HepG2 (cell line): ENCODE measurements around the gene YBX2. TPM values are rescaled to one million over a fixed set of nuclear protein-coding genes. Genes with fewer than 3 reads are reported as not detected.

Experiments used
- BATF2 ChIP-seq: sonication (generic); formaldehyde crosslinking; IDR thresholded peaks from 2 replicates; pipeline ENCODE4 v1.8.0; 2022; ENCODE audit warnings: mild to moderate bottlenecking, missing genetic modification reagents, moderate library complexity
- HDAC1 ChIP-seq: sonication (generic); formaldehyde crosslinking; IDR thresholded peaks from 2 replicates; pipeline ENCODE4 v1.5.1; 2020; ENCODE audit warnings: mild to moderate bottlenecking, missing genetic modification reagents
- JUNB ChIP-seq: sonication (generic); formaldehyde crosslinking; IDR thresholded peaks from 2 replicates; pipeline ENCODE4 v1.8.0; 2022; ENCODE audit warnings: missing genetic modification reagents, mild to moderate bottlenecking, borderline replicate concordance
- KDM2A ChIP-seq: sonication (generic); formaldehyde crosslinking; IDR thresholded peaks from 2 replicates; pipeline ENCODE4 v1.4.0; 2020; ENCODE audit warnings: low read depth, missing genetic modification reagents, borderline replicate concordance
- MAX ChIP-seq: IDR thresholded peaks from 2 replicates; pipeline ENCODE4 v1.6.1; 2012; ENCODE audit warnings: inconsistent platforms
- MXD4 ChIP-seq: IDR thresholded peaks from 2 replicates; pipeline ENCODE4 v1.6.1; 2016; ENCODE audit warnings: mild to moderate bottlenecking, missing biosample characterization, missing genetic modification reagents
- NCOA2 ChIP-seq: sonication (generic); formaldehyde crosslinking; IDR thresholded peaks from 2 replicates; pipeline ENCODE4 v1.8.0; 2022; ENCODE audit warnings: inconsistent platforms
- NR3C1 ChIP-seq: sonication (generic); formaldehyde crosslinking; IDR thresholded peaks from 2 replicates; pipeline ENCODE4 v1.4.0; 2020; ENCODE audit warnings: missing genetic modification reagents
- PHF20 ChIP-seq: sonication (generic); formaldehyde crosslinking; IDR thresholded peaks from 2 replicates; pipeline ENCODE4 v1.5.0; 2020; ENCODE audit warnings: mild to moderate bottlenecking, missing genetic modification reagents
- POGZ ChIP-seq: sonication (generic); formaldehyde crosslinking; IDR thresholded peaks from 2 replicates; pipeline ENCODE4 v1.4.0; 2020; ENCODE audit warnings: mild to moderate bottlenecking, missing genetic modification reagents
- RNF2 ChIP-seq: fragments of 450-650 bp; conservative IDR thresholded peaks from 2 replicates; pipeline ENCODE4 v1.6.1; 2016; ENCODE audit warnings: low read depth
- SIN3A ChIP-seq: IDR thresholded peaks from 2 replicates; pipeline ENCODE4 v1.6.1; 2011; ENCODE audit warnings: low read depth, mild to moderate bottlenecking, control low read depth, low read length, borderline replicate concordance
- SNAPC4 ChIP-seq: sonication (generic); formaldehyde crosslinking; IDR thresholded peaks from 2 replicates; pipeline ENCODE4 v1.4.0; 2020; ENCODE audit warnings: mild to moderate bottlenecking, missing genetic modification reagents
- SP1 ChIP-seq, 2 experiments: fragments of 450-650 bp in 1 of 2; sonication (generic) in 1 of 2; formaldehyde crosslinking in 1 of 2; IDR thresholded peaks; 2 replicates each; pipeline versions ENCODE4 v1.4.0 to v1.6.1; 2016 to 2020; ENCODE audit warnings: missing genetic modification reagents in 1 of 2
- SP5 ChIP-seq: IDR thresholded peaks from 2 replicates; pipeline ENCODE4 v1.6.1; 2016; ENCODE audit warnings: low read depth, borderline replicate concordance
- TFAP4 ChIP-seq: sonication (generic); IDR thresholded peaks from 2 replicates; pipeline ENCODE4 v1.6.1; 2016; ENCODE audit warnings: low read depth, borderline replicate concordance
- ZBTB38 ChIP-seq: sonication (generic); formaldehyde crosslinking; IDR thresholded peaks from 2 replicates; pipeline ENCODE4 v1.5.1; 2020; ENCODE audit warnings: mild to moderate bottlenecking, missing genetic modification reagents
- ZBTB7B ChIP-seq: sonication (generic); formaldehyde crosslinking; IDR thresholded peaks from 2 replicates; pipeline ENCODE4 v1.4.0; 2020; ENCODE audit warnings: missing genetic modification reagents
- ZNF12 ChIP-seq: sonication (generic); formaldehyde crosslinking; IDR thresholded peaks from 2 replicates; pipeline ENCODE4 v1.5.0; 2020; ENCODE audit warnings: missing genetic modification reagents
- ZNF20 ChIP-seq: sonication (generic); formaldehyde crosslinking; IDR thresholded peaks from 2 replicates; pipeline ENCODE4 v1.4.0; 2020; ENCODE audit warnings: mild to moderate bottlenecking, moderate library complexity, missing genetic modification reagents
- ZNF501 ChIP-seq: sonication (generic); formaldehyde crosslinking; IDR thresholded peaks from 2 replicates; pipeline ENCODE4 v1.5.1; 2020; ENCODE audit warnings: mild to moderate bottlenecking, moderate library complexity, missing genetic modification reagents
- ZNF597 ChIP-seq: sonication (generic); formaldehyde crosslinking; IDR thresholded peaks from 2 replicates; pipeline ENCODE4 v1.5.0; 2020; ENCODE audit warnings: missing genetic modification reagents
- ZNF616 ChIP-seq: sonication (generic); formaldehyde crosslinking; IDR thresholded peaks from 2 replicates; pipeline ENCODE4 v1.5.0; 2020; ENCODE audit warnings: low read depth, mild to moderate bottlenecking, missing genetic modification reagents
- ZNF672 ChIP-seq: sonication (generic); formaldehyde crosslinking; IDR thresholded peaks from 2 replicates; pipeline ENCODE4 v1.8.1; 2022; ENCODE audit warnings: missing genetic modification reagents
- polyA plus RNA-seq, 8 experiments: library from polyadenylated mRNA; depleted of rRNA in 3 of 8; stranded (reverse) in 7 of 8; unstranded in 1 of 8; fragments of >200 nt; fragmentation: Illumina TruSeq in 4 of 8; extraction: Trizol in 4 of 8; gene quantifications; 2 replicates each; pipeline versions ENCODE4 v1.2.1 to v1.2.3, GENCODE V29; 2011 to 2016; ENCODE audit warnings: low read depth in 4 of 8, missing spikeins in 1 of 8, mixed read lengths in 1 of 8; ENCODE audit not compliant: insufficient read depth in 1 of 8
- total RNA-seq, 5 experiments: library from RNA; depleted of rRNA; stranded (reverse); fragments of >200 nt; fragmentation: Illumina TruSeq; extraction: Trizol; gene quantifications; 2 replicates each; pipeline ENCODE4 v1.2.3, GENCODE V29; 2016; ENCODE audit warnings: low read depth in 1 of 5

YBX2 gene
- total and polyA plus RNA-seq, 2 of the 13 experiments (the other 11 are each of a cell fraction or from before 2014, with no cell fraction given) = 0.12 to 0.22 TPM

GRCh38 chr17:7329374-7329996, 35.0 kb upstream of the YBX2 start (continued):
- TF ChIP-seq MAX = peak; percentile 52; the same call in 1 of the 2 replicates
- TF ChIP-seq ZNF616 (CRISPR knock-in tag) = no peak
- TF ChIP-seq PHF20 (CRISPR knock-in tag) = peak; percentile 90
- TF ChIP-seq SP1 (IDR thresholded peaks at IDR 0.05) = no peak
- peak; percentile 89 for TF ChIP-seq SP1 (CRISPR knock-in tag; IDR thresholded peaks at IDR 0.05)
- no peak; the same call in 1 of the 2 replicates for TF ChIP-seq ZBTB38 (CRISPR knock-in tag)
- TF ChIP-seq POGZ (CRISPR knock-in tag) = 0 out of 2 replicates have a peak, but pooled peaks have one; percentile 36
- TF ChIP-seq SIN3A = peak; percentile 68; the same call in 1 of the 2 replicates
- TF ChIP-seq BATF2 (CRISPR knock-in tag) = no peak
- TF ChIP-seq SP5 (CRISPR knock-in tag) = peak; percentile 69
- peak; percentile 89 for TF ChIP-seq KDM2A (CRISPR knock-in tag)
- peak; percentile 85 for TF ChIP-seq MXD4 (CRISPR knock-in tag)
- peak; percentile 84; the same call in 1 of the 2 replicates for TF ChIP-seq ZBTB7B (CRISPR knock-in tag)
- TF ChIP-seq NR3C1 (CRISPR knock-in tag) = no peak
- TF ChIP-seq SNAPC4 = no peak
- TF ChIP-seq ZNF12 (CRISPR knock-in tag) = 0 out of 2 replicates have a peak, but pooled peaks have one; percentile 37
- no peak for TF ChIP-seq ZNF672 (CRISPR knock-in tag)
- TF ChIP-seq JUNB (CRISPR knock-in tag) = no peak
- TF ChIP-seq NCOA2 (CRISPR knock-in tag) = peak; percentile 16; the same call in 1 of the 2 replicates
- peak; percentile 81 for TF ChIP-seq HDAC1 (CRISPR knock-in tag)
- TF ChIP-seq RNF2 = no peak
- peak; percentile 81; the same call in 1 of the 2 replicates for TF ChIP-seq ZNF20
- no peak for TF ChIP-seq ZNF597
- peak; percentile 54; the same call in 1 of the 2 replicates for TF ChIP-seq TFAP4
- peak; percentile 33; the same call in 1 of the 2 replicates for TF ChIP-seq ZNF501 (CRISPR knock-in tag)
